ENCODE measurements around the gene GLTP. TPM values are rescaled to one million over a fixed set of nuclear protein-coding genes. Genes with fewer than 3 reads are reported as not detected.

GLTP gene
- total RNA-seq, 1 donor from 2014 or later, result 48.7 TPM

GRCh38 chr12:109912855-109913321 lies 32.5 kb upstream of the GLTP start:
- Mint-ChIP-seq H3K36me3 (peaks cover 21% of the 10 kb centered on the region), H3K27me3 (no peaks in the 10 kb centered on the region), H3K4me3 (no peak overlapping the region), H3K27ac (no peak overlapping the region), H3K4me1 (ENCODE audit: unreplicated experiment) (no peaks in the 10 kb centered on the region), H3K9me3 (no peaks in the 10 kb centered on the region)
- DNase-seq (ENCODE audit: extremely low spot score, unreplicated experiment), result no peak
- TF ChIP-seq CTCF (conservative IDR thresholded peaks at IDR 0.05), result no peak

- TF ChIP-seq CTCF (conservative IDR thresholded peaks at IDR 0.05), result peak; percentile 52
- no peak for DNase-seq (ENCODE audit: extremely low spot score, unreplicated experiment)
- Mint-ChIP-seq H3K27me3 (no peaks in the 10 kb centered on the region), H3K9me3 (no peaks in the 10 kb centered on the region), H3K27ac (no peak overlapping the region), H3K4me3 (no peak overlapping the region), H3K36me3 (peaks cover 18% of the 10 kb centered on the region), H3K4me1 (ENCODE audit: unreplicated experiment) (no peaks in the 10 kb centered on the region)
These were observed 30.6 kb upstream of the GLTP start for GRCh38 chr12:109910969-109911348.

DNA sequence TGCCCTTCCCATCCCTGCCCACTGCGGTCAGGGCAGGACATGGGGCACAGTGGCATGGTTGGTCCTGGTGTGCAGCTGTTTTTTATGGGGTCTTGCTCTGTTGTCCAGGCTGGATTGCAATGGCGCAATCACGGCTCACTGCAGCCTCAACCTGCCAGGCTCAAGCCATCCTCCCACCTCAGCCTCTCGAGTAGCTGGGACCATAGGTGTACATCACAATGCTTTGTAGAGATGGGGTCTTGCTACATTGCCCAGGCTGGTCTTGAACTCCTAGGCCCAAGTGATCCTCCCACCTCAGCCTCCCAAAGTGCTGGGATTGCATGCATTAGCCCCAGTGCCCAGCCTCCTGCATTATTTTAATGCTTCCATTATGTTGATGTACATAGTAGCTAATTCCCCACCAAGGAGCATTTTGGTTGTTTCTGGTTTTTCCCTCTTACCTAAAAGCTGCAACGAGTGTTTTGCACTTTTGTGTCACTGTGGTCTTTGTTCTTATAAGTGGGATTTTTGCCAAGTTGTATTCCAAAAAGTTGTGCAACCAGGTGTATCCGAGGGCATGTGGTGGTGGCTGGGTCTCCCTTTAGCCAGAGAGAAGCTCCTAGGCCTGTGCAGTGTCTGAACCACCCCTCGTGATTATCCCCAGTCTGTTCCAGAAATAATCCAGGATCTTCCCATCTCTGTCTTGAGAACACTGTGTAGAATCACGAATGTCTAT lies 30.1 kb upstream of the GLTP start:
- no peaks in the 10 kb centered on the region for H3K4me1 Mint-ChIP-seq (ENCODE audit: unreplicated experiment)
- no peak overlapping the region for H3K4me3 Mint-ChIP-seq
- H3K36me3 Mint-ChIP-seq, result peaks cover 15% of the 10 kb centered on the region
- no peak for DNase-seq (ENCODE audit: extremely low spot score, unreplicated experiment)
- no peaks in the 10 kb centered on the region for H3K9me3 Mint-ChIP-seq
- TF ChIP-seq CTCF (conservative IDR thresholded peaks at IDR 0.05), result no peak
- no peak overlapping the region for H3K27ac Mint-ChIP-seq
- H3K27me3 Mint-ChIP-seq, result no peaks in the 10 kb centered on the region

DNA sequence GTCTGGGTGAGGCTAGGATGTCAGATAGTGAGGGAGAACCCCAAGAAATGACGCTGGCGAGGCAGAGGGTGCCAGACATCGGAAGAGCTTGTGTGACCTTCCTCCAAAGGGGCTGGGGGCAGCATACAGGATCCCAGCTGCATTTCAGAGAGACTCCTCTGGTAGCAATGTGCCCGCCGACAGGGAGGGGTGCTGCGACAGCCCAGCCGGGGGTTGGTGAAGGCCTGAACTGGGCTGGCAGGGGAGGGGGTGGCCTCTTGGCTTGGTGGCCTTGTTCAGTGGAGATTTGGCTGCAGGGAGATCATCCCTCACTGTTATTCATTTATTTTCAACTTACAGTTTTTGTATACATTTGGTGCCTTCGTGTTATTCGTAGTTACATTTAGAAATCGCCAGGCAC lies 25.0 kb upstream of the GLTP start:
- no peaks in the 10 kb centered on the region for H3K9me3 Mint-ChIP-seq
- DNase-seq (ENCODE audit: extremely low spot score, unreplicated experiment), result no peak
- H3K27me3 Mint-ChIP-seq, result no peaks in the 10 kb centered on the region
- no peak overlapping the region for H3K4me3 Mint-ChIP-seq
- H3K27ac Mint-ChIP-seq, result no peak overlapping the region
- peaks cover 13% of the 10 kb centered on the region for H3K4me1 Mint-ChIP-seq (ENCODE audit: unreplicated experiment)
- peaks cover 14% of the 10 kb centered on the region for H3K36me3 Mint-ChIP-seq
- no peak for TF ChIP-seq CTCF (conservative IDR thresholded peaks at IDR 0.05)

DNA sequence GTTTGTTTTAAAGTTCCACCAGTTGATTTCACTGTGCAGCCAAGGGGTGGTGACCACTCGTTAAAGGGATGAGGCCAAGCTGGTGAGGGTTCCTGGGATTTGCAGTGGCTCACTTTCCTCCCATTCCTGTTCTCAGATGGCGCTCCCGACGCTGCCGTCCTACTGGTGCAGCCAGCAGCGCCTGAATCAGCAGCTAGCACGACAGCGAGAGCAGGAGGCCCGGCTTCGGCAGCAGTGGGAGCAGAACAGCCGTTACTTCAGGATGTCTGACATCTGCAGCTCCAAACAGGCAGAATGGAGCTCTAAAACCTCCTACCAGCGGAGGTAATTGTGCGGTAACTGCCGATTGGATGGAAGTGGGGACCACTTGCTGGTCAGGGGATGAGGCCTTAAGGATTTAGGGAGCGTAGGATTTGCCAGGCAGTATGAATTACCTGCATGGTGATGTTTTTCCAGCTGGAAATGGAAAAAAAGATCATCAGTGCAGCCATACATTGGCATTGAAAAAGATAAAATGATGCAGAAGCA lies 22.6 kb upstream of the GLTP start:
- Mint-ChIP-seq H3K4me1 (ENCODE audit: unreplicated experiment) (peaks cover 17% of the 10 kb centered on the region), H3K27me3 (no peaks in the 10 kb centered on the region), H3K4me3 (no peak overlapping the region), H3K36me3 (peaks cover 4% of the 10 kb centered on the region), H3K9me3 (no peaks in the 10 kb centered on the region), H3K27ac (no peak overlapping the region)
- DNase-seq (ENCODE audit: extremely low spot score, unreplicated experiment), result no peak
- TF ChIP-seq CTCF (conservative IDR thresholded peaks at IDR 0.05), result no peak
